ENCODE measurements around the gene SEC61B.

GRCh38 chr9:99216073-99216472 lies 6.0 kb upstream of the SEC61B start:
- TF ChIP-seq CTCF (IDR thresholded peaks at IDR 0.05) (no peak), POLR2A (IDR thresholded peaks at IDR 0.05) (no peak)

Data from right lobe of liver (tissue), 4 donors.